Activated CD4-positive, alpha-beta T cell treated with anti-CD3 and anti-CD28 coated beads for 24 hours (primary cell): ENCODE measurements around the gene KCNN3.
"Not testable (repeated sequence)": the region's sequence is repeated elsewhere in the genome, so short reads cannot be mapped to it uniquely, and the experiment has no call there.

ENCODE experiments used
- DNase-seq, 2 donors: peaks; one replicate each; pipeline ENCODE4 v3.0.0-alpha.2; 2020; ENCODE audit warnings: low read depth in 2 of 2

Gene KCNN3

GRCh38 chr1:154870115-154870571, at the start of gene KCNN3:
TSS of gene KCNN3 (minus strand) at chr1:154870281. CDS start at chr1:154869964, 317 bp downstream.
- peak; percentile 64 to 74 for DNase-seq

GRCh38 chr1:154913273-154913672, 43.2 kb upstream of the KCNN3 start:
- no peak for DNase-seq

GRCh38 chr1:154912755-154913154, 42.7 kb upstream of the KCNN3 start:
- DNase-seq = no peak

- no peak for DNase-seq
These were observed 41.8 kb upstream of the KCNN3 start for GRCh38 chr1:154911691-154912550.

GRCh38 chr1:154910851-154911250, 40.8 kb upstream of the KCNN3 start:
- DNase-seq = no peak

- DNase-seq = no peak
These were observed 38.9 kb upstream of the KCNN3 start for GRCh38 chr1:154908937-154909336.

- not testable (repeated sequence) for DNase-seq
These were observed 38.0 kb upstream of the KCNN3 start for GRCh38 chr1:154908129-154908528.

- DNase-seq = no peak
These were observed 36.6 kb upstream of the KCNN3 start for GRCh38 chr1:154906621-154907081.

GRCh38 chr1:154902938-154903566, 33.0 kb upstream of the KCNN3 start:
- no peak for DNase-seq

GRCh38 chr1:154901591-154901990, 31.5 kb upstream of the KCNN3 start:
- no peak for DNase-seq

- DNase-seq = no peak
These were observed 29.0 kb upstream of the KCNN3 start for GRCh38 chr1:154899041-154899440.

- no peak for DNase-seq
These were observed 26.7 kb upstream of the KCNN3 start for GRCh38 chr1:154896771-154897286.

GRCh38 chr1:154895798-154896197, 25.7 kb upstream of the KCNN3 start:
- DNase-seq = no peak

- no peak for DNase-seq
These were observed 21.4 kb upstream of the KCNN3 start for GRCh38 chr1:154891452-154891851.

- no peak for DNase-seq
These were observed 18.7 kb upstream of the KCNN3 start for GRCh38 chr1:154888757-154889156.

GRCh38 chr1:154886281-154887015, 16.4 kb upstream of the KCNN3 start:
- no peak for DNase-seq

- no peak for DNase-seq
These were observed 15.0 kb upstream of the KCNN3 start for GRCh38 chr1:154884869-154885701.

- DNase-seq = no peak
These were observed 14.1 kb upstream of the KCNN3 start for GRCh38 chr1:154883919-154884868.

- DNase-seq = no peak
These were observed 11.9 kb upstream of the KCNN3 start for GRCh38 chr1:154881820-154882535.
